NCI-H2227 treated with DMSO at 0.1 percent for 48 hours (cell line): ENCODE results near the gene IL18.
A peak's percentile ranks its signal among the peaks of the same experiment; 100 is the strongest.
"Not testable (repeated sequence)": the region's sequence is repeated elsewhere in the genome, so short reads cannot be mapped to it uniquely, and the experiment has no call there.

Source experiments
- DNase-seq: peaks from one replicate; lab custom pipeline; 2025; lab: John Stamatoyannopoulos, UW

The IL18 gene

GRCh38 chr11:112167145-112167544 lies 3.3 kb upstream of the IL18 start, which contains the start of gene TEX12:
TEX12 (plus strand) TSS chr11:112167372; CDS start chr11:112169269, 1,897 bp downstream.
- DNase-seq, result no peak

GRCh38 chr11:112166562-112166961 lies 2.7 kb upstream of the IL18 start:
- no peak for DNase-seq

DNA sequence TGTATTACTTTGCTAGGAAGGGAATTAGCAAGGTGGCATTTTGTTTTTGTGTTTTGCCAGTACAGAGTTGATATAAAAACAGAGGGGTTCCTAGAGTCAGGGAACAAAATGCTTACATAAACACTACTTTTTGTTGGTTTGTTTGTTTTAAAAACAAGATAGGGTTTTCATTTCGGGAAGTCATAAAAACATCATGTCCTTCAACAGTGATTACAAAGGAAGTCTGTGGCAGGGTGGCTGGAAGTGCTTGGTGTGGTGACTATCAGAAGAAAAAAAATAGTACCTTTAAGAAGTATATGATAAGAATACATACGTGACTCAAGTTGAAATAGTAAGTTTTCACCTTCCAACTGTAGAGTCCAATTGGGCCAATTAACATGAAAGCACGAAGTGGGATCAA lies 1.2 kb upstream of the IL18 start:
- no peak for DNase-seq

DNA sequence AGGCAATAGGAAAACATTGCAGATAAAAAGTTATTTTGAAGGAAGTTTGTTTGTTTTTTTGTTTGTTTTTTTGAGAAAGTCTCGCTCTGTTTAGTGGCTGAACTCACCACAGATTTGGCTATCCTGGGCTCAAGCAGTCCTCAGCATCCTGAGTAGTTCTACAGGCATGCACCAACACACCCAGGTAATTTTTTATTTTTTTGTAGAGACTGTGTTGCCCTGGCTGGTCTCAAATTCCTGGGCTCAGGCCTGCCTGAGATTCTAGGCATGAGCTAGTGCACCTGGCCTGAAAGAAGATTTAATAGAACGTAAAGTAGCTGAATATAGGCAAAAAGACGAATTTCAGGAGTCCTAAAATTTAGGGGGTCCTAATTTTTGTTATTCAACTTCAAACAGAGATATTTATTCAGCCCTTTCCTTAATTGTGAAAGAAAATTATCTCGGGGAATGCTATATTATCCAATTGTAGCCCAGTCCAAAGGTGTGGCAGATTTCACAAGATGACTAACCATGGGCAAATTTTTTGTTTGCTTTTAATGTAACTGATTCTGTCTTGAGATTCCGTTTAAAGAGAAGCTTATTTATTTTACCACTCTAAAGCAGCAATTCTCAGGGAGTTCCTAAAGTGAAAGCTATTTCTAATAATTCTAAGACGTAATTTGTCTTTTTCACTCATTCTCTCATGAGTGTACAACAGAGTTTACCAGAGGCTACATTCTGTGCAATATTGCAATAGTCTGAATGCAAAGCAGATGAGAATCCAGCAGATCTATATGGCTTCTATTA lies 940 bp downstream of the IL18 start:
- DNase-seq, result no peak

- DNase-seq, result not testable (repeated sequence)
Measured at GRCh38 chr11:112162200-112162599, 1.7 kb downstream of the IL18 start.

- no peak for DNase-seq
Measured at GRCh38 chr11:112161012-112161411, 2.9 kb downstream of the IL18 start.

DNA sequence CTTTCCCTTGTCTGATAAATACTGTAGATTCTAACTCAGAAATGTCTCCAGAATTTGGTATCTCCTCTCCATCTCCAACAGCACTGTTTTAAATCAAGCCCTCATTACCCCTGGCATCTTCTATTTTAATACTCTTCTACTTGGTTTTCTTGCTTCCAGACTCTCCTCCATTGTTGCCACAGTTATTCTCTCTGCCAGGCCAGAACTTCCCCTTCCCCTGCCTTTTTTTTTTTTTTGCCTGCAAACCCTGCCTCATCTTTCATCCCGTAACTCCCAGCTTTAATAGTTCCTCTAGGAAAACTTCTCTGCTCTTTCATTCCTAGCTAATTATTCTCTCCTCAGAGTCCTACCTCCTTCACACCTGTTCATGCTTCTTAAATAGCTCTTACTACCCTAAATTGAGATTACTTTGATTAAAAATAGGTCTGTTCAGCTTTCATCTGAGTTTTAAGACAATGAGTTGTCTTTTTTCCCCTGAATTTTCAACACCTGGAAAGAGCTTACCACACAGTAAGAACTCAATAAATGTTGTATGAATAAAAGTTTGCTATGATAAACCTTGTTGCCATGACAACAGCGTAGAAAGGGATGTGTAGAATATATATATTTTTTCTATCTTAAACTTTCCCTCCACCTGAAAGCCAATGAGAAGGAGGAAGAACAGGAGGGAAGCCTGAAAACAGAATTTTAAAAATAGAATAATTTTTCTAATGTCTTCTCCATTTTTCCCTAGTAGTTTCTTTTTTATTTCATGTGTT lies 3.6 kb downstream of the IL18 start:
- no peak for DNase-seq

GRCh38 chr11:112159098-112160065 lies 4.5 kb downstream of the IL18 start:
- no peak for DNase-seq

GRCh38 chr11:112156956-112157766 lies 6.7 kb downstream of the IL18 start:
- DNase-seq, result no peak

- no peak for DNase-seq
Measured at GRCh38 chr11:112156153-112156955, 7.5 kb downstream of the IL18 start.

- no peak for DNase-seq
Measured at GRCh38 chr11:112150517-112150916, 13.4 kb downstream of the IL18 start.

GRCh38 chr11:112143597-112143996 lies 20.3 kb downstream of the IL18 start:
- no peak for DNase-seq

DNA sequence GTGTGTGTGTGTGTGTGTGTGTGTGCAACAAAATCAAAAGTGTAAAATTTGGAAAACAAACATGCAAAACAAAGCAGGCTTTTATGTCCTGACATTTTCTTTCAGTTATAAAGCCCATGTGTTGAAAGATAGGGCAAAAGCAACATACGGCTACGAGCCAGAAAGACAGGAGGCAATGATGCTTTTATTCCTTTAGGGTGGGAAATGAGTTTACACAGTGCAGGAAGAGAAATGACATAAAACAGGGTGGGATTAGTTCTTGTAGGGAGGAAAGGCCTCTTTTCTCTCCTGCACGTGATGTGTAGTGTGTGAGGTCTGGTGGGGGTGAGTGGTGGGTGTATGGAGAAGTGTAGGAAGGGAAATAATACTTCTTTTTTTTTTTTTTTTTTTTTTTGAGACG lies 29.4 kb downstream of the IL18 start:
- no peak for DNase-seq

GRCh38 chr11:112132737-112133136 lies 31.2 kb downstream of the IL18 start:
- no peak for DNase-seq

- DNase-seq, result no peak
Measured at GRCh38 chr11:112129656-112130055, 34.2 kb downstream of the IL18 start.

GRCh38 chr11:112128483-112129121 lies 35.3 kb downstream of the IL18 start:
- peak; percentile 60 for DNase-seq

DNA sequence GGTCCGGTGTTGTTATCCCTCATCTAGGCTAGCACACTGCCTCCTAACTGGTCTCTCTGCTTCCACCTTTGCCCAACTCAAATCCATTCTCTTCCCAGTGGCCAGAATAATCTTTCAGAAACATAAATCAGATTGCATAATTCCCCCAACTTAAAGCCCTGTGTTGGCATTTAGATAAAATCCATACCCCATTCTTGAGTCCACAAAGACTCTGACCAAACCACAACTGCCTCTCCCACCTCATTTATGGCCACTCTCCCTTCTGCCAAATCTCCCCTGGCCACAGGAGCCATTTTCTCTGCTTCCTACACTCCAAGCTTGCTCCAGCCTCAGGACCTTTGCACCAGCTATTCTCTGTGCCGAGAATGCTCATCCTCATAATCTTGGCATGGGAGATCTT lies 36.8 kb downstream of the IL18 start:
- DNase-seq, result no peak

- no peak for DNase-seq
Measured at GRCh38 chr11:112123129-112123528, 40.8 kb downstream of the IL18 start.

- DNase-seq, result no peak
Measured at GRCh38 chr11:112121981-112122615, 41.8 kb downstream of the IL18 start.
